ENCODE results near the gene CKAP2L. TPM values are rescaled to one million over a fixed set of nuclear protein-coding genes. Genes with fewer than 3 reads are reported as not detected.
A peak's percentile ranks its signal among the peaks of the same experiment; 100 is the strongest.

The CKAP2L gene
- total RNA-seq, 2 experiments from 2014 or later = 59.1 to 78.1 TPM

- Mint-ChIP-seq H3K4me3 (no peak overlapping the region), H3K4me1 (peaks cover 46% of the 10 kb centered on the region), H3K9me3 (no peaks in the 10 kb centered on the region), H3K27me3 (no peaks in the 10 kb centered on the region), H3K27ac (peak overlapping the region; percentile 71), H3K36me3 (ENCODE audit: low read depth) (peaks cover 73% of the 10 kb centered on the region)
- POLR2A ChIA-PET = interaction anchor here (0.7 to 1.0 kb wide), 2 partner anchors 123 to 135 kb away, joined by 4 to 5 read pairs; no protein-coding TSS in a partner anchor
- CTCF ChIA-PET = interaction anchor here (0.5 to 3.1 kb wide), 31 partner anchors 8 to 276 kb away, joined by 3 to 38 read pairs (median 4); no protein-coding TSS in a partner anchor
- peak; percentile 88 for DNase-seq
Measured at GRCh38 chr2:112749755-112750559, 14.5 kb downstream of the CKAP2L start.

GRCh38 chr2:112740527-112740926, 23.9 kb downstream of the CKAP2L start:
- H3K36me3 Mint-ChIP-seq (ENCODE audit: low read depth) = peaks cover 68% of the 10 kb centered on the region

GRCh38 chr2:112737542-112738232, 26.7 kb downstream of the CKAP2L start:
- H3K36me3 Mint-ChIP-seq (ENCODE audit: low read depth) = peaks cover 53% of the 10 kb centered on the region
- no peak overlapping the region for H3K4me3 Mint-ChIP-seq
- H3K27me3 Mint-ChIP-seq = no peaks in the 10 kb centered on the region
- no peak overlapping the region for H3K27ac Mint-ChIP-seq
- ChIA-PET POLR2A (interaction anchor here (0.6 kb wide), 1 partner anchor 202 kb away, joined by 3 read pairs; no protein-coding TSS in a partner anchor), CTCF (interaction anchor here (1.5 to 2.9 kb wide), 3 partner anchors 10 to 155 kb away, joined by 3 to 11 read pairs (median 10); no protein-coding TSS in a partner anchor)
- DNase-seq = no peak
- H3K9me3 Mint-ChIP-seq = no peaks in the 10 kb centered on the region
- no peaks in the 10 kb centered on the region for H3K4me1 Mint-ChIP-seq

More at GRCh38 chr2:112740527-112740926, 23.9 kb downstream of the CKAP2L start:
- no peak for DNase-seq
- Mint-ChIP-seq H3K4me1 (no peaks in the 10 kb centered on the region), H3K9me3 (no peaks in the 10 kb centered on the region), H3K27ac (no peak overlapping the region), H3K27me3 (no peaks in the 10 kb centered on the region), H3K4me3 (no peak overlapping the region)
- POLR2A ChIA-PET = interaction anchor here (0.5 to 0.7 kb wide), 2 partner anchors 41 to 88 kb away, joined by 3 to 4 read pairs; no protein-coding TSS in a partner anchor
- CTCF ChIA-PET = interaction anchor here (0.6 to 5.6 kb wide), 4 partner anchors 9 to 201 kb away, joined by 3 to 27 read pairs (median 5); no protein-coding TSS in a partner anchor

- no peaks in the 10 kb centered on the region for H3K27me3 Mint-ChIP-seq
- no peaks in the 10 kb centered on the region for H3K9me3 Mint-ChIP-seq
- H3K36me3 Mint-ChIP-seq (ENCODE audit: low read depth) = peaks cover 22% of the 10 kb centered on the region
- H3K27ac Mint-ChIP-seq = no peak overlapping the region
- POLR2A ChIA-PET = no interaction called here
- peak; percentile 0 for DNase-seq
- CTCF ChIA-PET = interaction anchor here (1.0 to 1.1 kb wide), 3 partner anchors 8 to 135 kb away, joined by 3 to 6 read pairs (median 3); no protein-coding TSS in a partner anchor
- H3K4me1 Mint-ChIP-seq = no peaks in the 10 kb centered on the region
- no peak overlapping the region for H3K4me3 Mint-ChIP-seq
Measured at GRCh38 chr2:112733871-112734270, 30.5 kb downstream of the CKAP2L start.

- CTCF ChIA-PET = interaction anchor here (1.1 kb wide), 2 partner anchors 9 to 135 kb away, joined by 3 to 6 read pairs; no protein-coding TSS in a partner anchor
- H3K27ac Mint-ChIP-seq = no peak overlapping the region
- H3K36me3 Mint-ChIP-seq (ENCODE audit: low read depth) = peaks cover 18% of the 10 kb centered on the region
- POLR2A ChIA-PET = no interaction called here
- H3K4me3 Mint-ChIP-seq = no peak overlapping the region
- peaks cover under 1% of the 10 kb centered on the region for H3K4me1 Mint-ChIP-seq
- no peaks in the 10 kb centered on the region for H3K9me3 Mint-ChIP-seq
- peak; percentile 4 for DNase-seq
- no peaks in the 10 kb centered on the region for H3K27me3 Mint-ChIP-seq
Measured at GRCh38 chr2:112733456-112733855, 31.0 kb downstream of the CKAP2L start.

- peaks cover 2% of the 10 kb centered on the region for H3K36me3 Mint-ChIP-seq (ENCODE audit: low read depth)
- no peak overlapping the region for H3K4me3 Mint-ChIP-seq
- CTCF ChIA-PET = interaction anchor here (0.6 to 1.2 kb wide), 2 partner anchors 9 to 18 kb away, joined by 3 read pairs; no protein-coding TSS in a partner anchor
- H3K27me3 Mint-ChIP-seq = peaks cover 7% of the 10 kb centered on the region
- no peak overlapping the region for H3K27ac Mint-ChIP-seq
- POLR2A ChIA-PET = no interaction called here
- no peaks in the 10 kb centered on the region for H3K9me3 Mint-ChIP-seq
- peaks cover 16% of the 10 kb centered on the region for H3K4me1 Mint-ChIP-seq
- DNase-seq = no peak
Measured at GRCh38 chr2:112731479-112731878, 32.9 kb downstream of the CKAP2L start.

GRCh38 chr2:112730791-112731190, 33.6 kb downstream of the CKAP2L start:
- POLR2A ChIA-PET = no interaction called here
- CTCF ChIA-PET = interaction anchor here (1.2 to 1.3 kb wide), 2 partner anchors 18 to 39 kb away, joined by 3 to 5 read pairs; no protein-coding TSS in a partner anchor
- Mint-ChIP-seq H3K27me3 (peaks cover 7% of the 10 kb centered on the region), H3K27ac (no peak overlapping the region), H3K9me3 (no peaks in the 10 kb centered on the region), H3K36me3 (ENCODE audit: low read depth) (no peaks in the 10 kb centered on the region), H3K4me1 (peaks cover 20% of the 10 kb centered on the region), H3K4me3 (no peak overlapping the region)
- DNase-seq = no peak

GRCh38 chr2:112730216-112730615, 34.2 kb downstream of the CKAP2L start:
- ChIA-PET CTCF (interaction anchor here (0.7 to 1.3 kb wide), 4 partner anchors 9 to 133 kb away, joined by 3 to 5 read pairs (median 4); no protein-coding TSS in a partner anchor), POLR2A (no interaction called here)
- Mint-ChIP-seq H3K9me3 (no peaks in the 10 kb centered on the region), H3K4me1 (peaks cover 21% of the 10 kb centered on the region), H3K27me3 (peaks cover 7% of the 10 kb centered on the region), H3K36me3 (ENCODE audit: low read depth) (no peaks in the 10 kb centered on the region), H3K27ac (no peak overlapping the region), H3K4me3 (no peak overlapping the region)
- no peak for DNase-seq

- Mint-ChIP-seq H3K9me3 (no peaks in the 10 kb centered on the region), H3K4me1 (peaks cover 21% of the 10 kb centered on the region), H3K27me3 (peaks cover 7% of the 10 kb centered on the region), H3K27ac (no peak overlapping the region), H3K36me3 (ENCODE audit: low read depth) (no peaks in the 10 kb centered on the region), H3K4me3 (no peak overlapping the region)
- POLR2A ChIA-PET = no interaction called here
- CTCF ChIA-PET = interaction anchor here (0.9 to 7.7 kb wide), 11 partner anchors 8 to 157 kb away, joined by 3 to 97 read pairs (median 3); partner anchors contain the start of gene CHCHD5
- DNase-seq = no peak
Measured at GRCh38 chr2:112728378-112729175, 35.8 kb downstream of the CKAP2L start.

GRCh38 chr2:112728029-112728362, 36.4 kb downstream of the CKAP2L start:
- Mint-ChIP-seq H3K4me1 (peaks cover 21% of the 10 kb centered on the region), H3K4me3 (no peak overlapping the region), H3K27me3 (peaks cover 7% of the 10 kb centered on the region), H3K36me3 (ENCODE audit: low read depth) (no peaks in the 10 kb centered on the region), H3K9me3 (no peaks in the 10 kb centered on the region), H3K27ac (no peak overlapping the region)
- ChIA-PET POLR2A (no interaction called here), CTCF (interaction anchor here (0.9 to 7.7 kb wide), 14 partner anchors 9 to 144 kb away, joined by 3 to 97 read pairs (median 8); partner anchors contain the start of gene CHCHD5)
- DNase-seq = peak; percentile 4

GRCh38 chr2:112727276-112728028, 37.0 kb downstream of the CKAP2L start:
- ChIA-PET CTCF (interaction anchor here (0.6 to 7.7 kb wide), 26 partner anchors 9 to 606 kb away, joined by 3 to 97 read pairs (median 5); partner anchors contain the start of gene CHCHD5), POLR2A (no interaction called here)
- Mint-ChIP-seq H3K27ac (no peak overlapping the region), H3K27me3 (peaks cover 7% of the 10 kb centered on the region), H3K4me1 (peaks cover 21% of the 10 kb centered on the region), H3K9me3 (no peaks in the 10 kb centered on the region), H3K4me3 (no peak overlapping the region), H3K36me3 (ENCODE audit: low read depth) (no peaks in the 10 kb centered on the region)
- DNase-seq = no peak
